Suprapubic skin (tissue), 4 donors: Measurements from ENCODE around the gene LRRC4.

Experiments used
- EP300 ChIP-seq: sonication (generic); formaldehyde crosslinking; IDR thresholded peaks from one replicate; pipeline ENCODE4 v1.6.1; 2017; ENCODE audit warnings: antibody characterized with exemption
- POLR2A ChIP-seq, 2 donors: fragments of 450-650 bp; IDR thresholded peaks; one replicate each; pipeline ENCODE4 v1.6.1; 2017; ENCODE audit warnings: antibody characterized with exemption in 2 of 2, mild to moderate bottlenecking in 2 of 2, moderate library complexity in 2 of 2
- POLR2AphosphoS5 ChIP-seq, 3 donors: sonication (generic); formaldehyde crosslinking; IDR thresholded peaks; one replicate each; pipeline ENCODE4 v1.6.1; 2017; ENCODE audit warnings: antibody characterized with exemption in 3 of 3
- TF ChIP-seq, protein P1 (sequence below), 2 donors: fragments of 200-600 bp in 1 of 2; fragments of 450-650 bp in 1 of 2; sonication (generic) in 1 of 2; IDR thresholded peaks; one replicate each; pipeline ENCODE4 v1.5.1; 2016 to 2019; ENCODE audit warnings: antibody characterized with exemption in 2 of 2, mild to moderate bottlenecking in 1 of 2, moderate library complexity in 1 of 2

DNA sequence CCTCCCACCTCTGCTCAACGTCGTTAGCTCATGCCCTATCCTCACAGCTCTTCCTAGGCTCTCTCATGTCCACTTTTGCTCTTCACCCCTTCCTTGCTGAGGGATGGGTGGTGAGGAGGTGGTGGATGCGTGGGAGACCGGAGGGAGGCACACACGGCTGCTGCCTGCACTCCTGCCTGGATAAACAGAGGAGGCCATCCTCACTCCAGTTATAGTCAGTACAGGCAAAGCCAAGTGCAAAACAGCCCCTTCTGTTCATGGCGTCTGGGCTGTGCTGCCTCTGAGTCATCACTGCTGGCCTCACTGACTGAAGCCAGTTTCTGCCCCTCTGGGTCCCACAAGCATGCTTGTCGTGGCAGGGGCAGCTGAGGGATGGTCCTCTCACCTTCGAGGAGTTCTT is 31.9 kb upstream of the LRRC4 start:
- TF ChIP-seq, protein P1, sequence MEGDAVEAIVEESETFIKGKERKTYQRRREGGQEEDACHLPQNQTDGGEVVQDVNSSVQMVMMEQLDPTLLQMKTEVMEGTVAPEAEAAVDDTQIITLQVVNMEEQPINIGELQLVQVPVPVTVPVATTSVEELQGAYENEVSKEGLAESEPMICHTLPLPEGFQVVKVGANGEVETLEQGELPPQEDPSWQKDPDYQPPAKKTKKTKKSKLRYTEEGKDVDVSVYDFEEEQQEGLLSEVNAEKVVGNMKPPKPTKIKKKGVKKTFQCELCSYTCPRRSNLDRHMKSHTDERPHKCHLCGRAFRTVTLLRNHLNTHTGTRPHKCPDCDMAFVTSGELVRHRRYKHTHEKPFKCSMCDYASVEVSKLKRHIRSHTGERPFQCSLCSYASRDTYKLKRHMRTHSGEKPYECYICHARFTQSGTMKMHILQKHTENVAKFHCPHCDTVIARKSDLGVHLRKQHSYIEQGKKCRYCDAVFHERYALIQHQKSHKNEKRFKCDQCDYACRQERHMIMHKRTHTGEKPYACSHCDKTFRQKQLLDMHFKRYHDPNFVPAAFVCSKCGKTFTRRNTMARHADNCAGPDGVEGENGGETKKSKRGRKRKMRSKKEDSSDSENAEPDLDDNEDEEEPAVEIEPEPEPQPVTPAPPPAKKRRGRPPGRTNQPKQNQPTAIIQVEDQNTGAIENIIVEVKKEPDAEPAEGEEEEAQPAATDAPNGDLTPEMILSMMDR (IDR thresholded peaks at IDR 0.05): no peak
- TF ChIP-seq POLR2A (IDR thresholded peaks at IDR 0.05) (no peak), POLR2AphosphoS5 (IDR thresholded peaks at IDR 0.05) (no peak), EP300 (no peak)
